PFSK-1 (cell line): Measurements from ENCODE around the gene VAPB.

Experiments used
- POLR2AphosphoS5 ChIP-seq: IDR thresholded peaks from 2 replicates; pipeline ENCODE4 v1.6.1; 2012; ENCODE audit warnings: low read depth, mild to moderate bottlenecking, control low read depth, low read length, moderate library complexity
- TAF1 ChIP-seq: IDR thresholded peaks from 2 replicates; pipeline ENCODE4 v1.6.1; 2012; ENCODE audit warnings: low read length, control low read depth, borderline replicate concordance; ENCODE audit not compliant: insufficient read depth
- TF ChIP-seq, protein P1 (sequence below), 2 experiments: IDR thresholded peaks; 2 replicates each; pipeline versions ENCODE4 v1.6.1 to v1.8.0; 2011 to 2012; ENCODE audit warnings: low read depth in 2 of 2, low read length in 2 of 2, control low read depth in 1 of 2, inconsistent platforms in 1 of 2, mild to moderate bottlenecking in 1 of 2, moderate library complexity in 1 of 2; ENCODE audit not compliant: insufficient read depth in 1 of 2

DNA sequence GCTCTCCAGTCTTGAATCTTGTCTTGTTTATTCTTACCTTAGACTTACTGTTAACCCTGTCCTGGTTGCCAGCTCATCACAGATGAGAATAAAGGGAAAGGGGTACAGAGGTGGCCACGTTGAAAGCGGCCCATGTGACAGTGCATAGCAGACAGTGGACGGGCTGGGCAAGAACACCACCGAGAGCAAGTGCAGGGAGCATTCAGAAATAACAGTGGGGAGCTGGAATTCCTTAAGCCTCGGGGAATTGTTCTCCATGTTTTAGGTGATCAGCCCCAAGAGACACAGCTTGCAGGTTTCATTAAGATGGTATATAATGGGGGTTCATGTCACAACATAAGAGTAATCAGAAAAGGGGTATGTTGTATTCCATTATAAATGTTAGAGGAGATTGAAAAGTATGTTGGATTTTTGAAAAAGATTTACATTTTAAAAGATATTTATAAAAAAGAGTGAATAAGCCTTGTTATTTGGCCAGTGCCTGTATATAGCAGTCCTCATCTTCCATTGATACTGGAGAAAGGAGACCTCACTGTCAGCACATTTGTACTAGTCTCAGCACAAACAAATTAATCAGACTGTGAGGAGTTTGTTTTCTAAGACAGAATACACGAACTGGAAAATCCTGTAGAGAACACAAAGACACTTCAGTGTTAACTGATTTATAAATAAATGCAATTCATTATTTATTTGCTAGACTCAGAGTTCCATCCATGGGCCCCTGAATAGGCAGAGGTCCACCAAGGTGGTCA, 35.4 kb downstream of the VAPB start:
- TF ChIP-seq, protein P1, sequence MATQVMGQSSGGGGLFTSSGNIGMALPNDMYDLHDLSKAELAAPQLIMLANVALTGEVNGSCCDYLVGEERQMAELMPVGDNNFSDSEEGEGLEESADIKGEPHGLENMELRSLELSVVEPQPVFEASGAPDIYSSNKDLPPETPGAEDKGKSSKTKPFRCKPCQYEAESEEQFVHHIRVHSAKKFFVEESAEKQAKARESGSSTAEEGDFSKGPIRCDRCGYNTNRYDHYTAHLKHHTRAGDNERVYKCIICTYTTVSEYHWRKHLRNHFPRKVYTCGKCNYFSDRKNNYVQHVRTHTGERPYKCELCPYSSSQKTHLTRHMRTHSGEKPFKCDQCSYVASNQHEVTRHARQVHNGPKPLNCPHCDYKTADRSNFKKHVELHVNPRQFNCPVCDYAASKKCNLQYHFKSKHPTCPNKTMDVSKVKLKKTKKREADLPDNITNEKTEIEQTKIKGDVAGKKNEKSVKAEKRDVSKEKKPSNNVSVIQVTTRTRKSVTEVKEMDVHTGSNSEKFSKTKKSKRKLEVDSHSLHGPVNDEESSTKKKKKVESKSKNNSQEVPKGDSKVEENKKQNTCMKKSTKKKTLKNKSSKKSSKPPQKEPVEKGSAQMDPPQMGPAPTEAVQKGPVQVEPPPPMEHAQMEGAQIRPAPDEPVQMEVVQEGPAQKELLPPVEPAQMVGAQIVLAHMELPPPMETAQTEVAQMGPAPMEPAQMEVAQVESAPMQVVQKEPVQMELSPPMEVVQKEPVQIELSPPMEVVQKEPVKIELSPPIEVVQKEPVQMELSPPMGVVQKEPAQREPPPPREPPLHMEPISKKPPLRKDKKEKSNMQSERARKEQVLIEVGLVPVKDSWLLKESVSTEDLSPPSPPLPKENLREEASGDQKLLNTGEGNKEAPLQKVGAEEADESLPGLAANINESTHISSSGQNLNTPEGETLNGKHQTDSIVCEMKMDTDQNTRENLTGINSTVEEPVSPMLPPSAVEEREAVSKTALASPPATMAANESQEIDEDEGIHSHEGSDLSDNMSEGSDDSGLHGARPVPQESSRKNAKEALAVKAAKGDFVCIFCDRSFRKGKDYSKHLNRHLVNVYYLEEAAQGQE (IDR thresholded peaks at IDR 0.05; ENCODE audit: insufficient read depth in 1 of 2, low read depth in 2 of 2, low read length in 2 of 2) = no peak
- TF ChIP-seq POLR2AphosphoS5 (no peak), TAF1 (no peak)
